GDM1 (cell line): Measurements from ENCODE around the gene NEK7.
"Not testable (repeated sequence)": the region's sequence is repeated elsewhere in the genome, so short reads cannot be mapped to it uniquely, and the experiment has no call there.

Source experiments
- DNase-seq: peaks from one replicate; lab custom pipeline; 2025; lab: John Stamatoyannopoulos, UW

The NEK7 gene

DNA sequence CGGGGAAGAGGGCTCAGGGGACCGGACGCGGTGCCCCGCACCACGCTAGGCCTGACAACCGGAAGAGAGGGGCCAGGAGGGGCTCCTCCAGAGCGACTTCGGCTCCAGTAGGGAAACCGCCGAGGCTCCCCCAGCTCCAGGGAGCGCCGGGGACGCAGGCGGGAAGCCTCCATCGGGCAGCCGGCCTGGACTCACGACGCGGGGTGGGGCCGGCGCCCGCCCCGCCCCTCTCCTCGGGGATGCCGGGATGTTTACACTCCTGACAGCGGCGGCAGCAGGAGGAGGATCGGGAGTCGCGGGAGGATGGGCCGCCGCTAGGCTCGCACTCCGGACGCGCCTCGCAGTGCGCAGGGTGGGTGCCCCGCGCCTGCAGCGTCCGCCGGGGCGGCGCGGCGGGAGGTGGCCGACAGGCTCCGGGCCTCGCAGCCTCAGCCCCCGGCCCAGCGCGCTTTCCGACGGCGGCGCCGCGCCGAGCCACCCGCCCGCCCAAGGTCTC is at the start of gene NEK7:
Gene NEK7, plus strand, starts transcription at position 254 of the 496 bp plus-strand sequence. CDS start 75,583 bp downstream, outside the sequence.
- DNase-seq = peak; percentile 77

DNA sequence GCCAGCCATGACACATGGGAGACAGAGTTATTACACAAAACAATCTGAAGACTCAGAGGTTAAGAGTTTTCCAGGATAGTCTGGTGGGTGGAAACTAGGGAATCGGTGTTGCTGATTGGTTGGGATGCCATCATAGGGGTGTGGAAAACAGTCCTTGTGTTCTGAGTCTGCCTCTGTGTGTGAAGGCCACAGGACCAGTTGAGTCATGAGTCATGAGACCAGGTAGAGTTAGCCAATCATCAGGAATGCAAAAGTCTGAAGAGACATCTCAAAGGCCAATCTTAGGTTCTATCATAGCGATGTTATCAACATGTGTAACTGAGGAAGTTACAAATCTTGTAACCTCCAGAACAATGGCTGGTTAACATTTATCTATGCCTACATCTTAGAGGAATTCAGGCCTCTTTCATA is 49.7 kb upstream of the NEK7 start:
- no peak for DNase-seq

DNA sequence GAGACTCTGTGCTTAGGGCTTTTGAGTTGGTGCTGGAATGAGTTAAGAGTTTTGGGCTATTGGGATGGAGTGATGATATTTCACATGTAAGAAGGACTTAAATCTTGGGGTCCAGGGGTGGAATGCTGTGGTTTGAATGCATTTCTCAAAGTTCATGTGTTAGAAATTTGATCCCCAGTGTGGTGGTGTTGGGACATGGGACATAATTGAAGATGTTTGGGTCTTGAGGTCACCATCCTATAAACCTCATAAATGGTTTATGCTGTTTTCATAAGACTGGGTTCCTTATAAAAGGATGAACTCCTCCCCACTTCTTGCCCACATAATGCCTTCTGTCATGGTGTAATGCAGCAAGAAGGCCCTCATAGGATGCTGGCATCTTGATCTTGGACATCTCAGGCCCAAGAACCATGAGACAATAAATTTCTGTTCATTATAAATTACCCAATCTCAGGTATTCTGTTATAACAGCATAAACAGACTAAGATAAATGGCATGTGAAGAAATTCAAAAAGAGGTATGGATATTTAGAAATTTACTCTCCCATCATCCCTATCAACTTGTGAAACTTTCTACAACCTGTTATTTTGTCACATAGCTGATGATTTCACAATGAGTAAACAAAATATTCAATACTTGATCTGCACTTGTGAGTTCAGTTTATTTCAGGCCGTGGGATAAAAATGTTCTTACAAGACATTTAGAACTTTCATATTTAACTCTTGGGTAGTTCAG is 48.0 kb upstream of the NEK7 start:
- no peak for DNase-seq

DNA sequence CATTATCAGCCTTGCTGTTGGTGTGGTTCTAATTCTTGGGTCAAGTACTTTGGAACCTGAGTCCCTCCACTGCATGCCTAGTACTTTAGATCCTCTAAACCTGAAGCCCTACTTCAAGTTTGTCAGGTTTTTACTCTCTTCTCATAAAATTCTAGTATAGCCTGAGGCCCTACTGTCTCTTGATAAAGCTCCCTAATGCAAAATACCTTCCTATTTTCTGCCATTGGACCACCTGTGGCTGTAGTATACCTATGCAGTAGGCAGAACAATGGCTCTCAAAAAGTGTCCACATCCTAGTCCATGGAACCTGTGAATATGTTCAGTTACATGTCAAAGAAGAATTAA is 47.5 kb upstream of the NEK7 start:
- no peak for DNase-seq

DNA sequence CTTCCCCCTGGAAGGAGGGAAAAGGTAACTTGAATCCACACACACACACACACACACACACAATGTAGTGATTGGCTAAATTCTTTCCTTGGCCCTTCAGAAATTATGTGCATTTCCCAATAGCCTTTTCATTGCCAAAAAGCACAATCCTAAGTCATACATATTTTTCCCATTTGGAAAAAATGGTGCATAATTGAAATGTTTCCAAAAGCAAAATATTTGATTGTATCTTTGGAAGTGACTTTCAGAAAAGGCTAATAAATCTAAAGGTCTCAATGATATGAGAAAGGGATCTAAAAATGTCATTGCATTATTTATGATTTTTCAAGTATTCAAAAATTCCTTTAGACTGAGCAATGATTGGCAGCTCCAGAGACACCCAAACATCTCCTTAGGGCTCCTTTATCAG is 43.5 kb upstream of the NEK7 start:
- DNase-seq = no peak

DNA sequence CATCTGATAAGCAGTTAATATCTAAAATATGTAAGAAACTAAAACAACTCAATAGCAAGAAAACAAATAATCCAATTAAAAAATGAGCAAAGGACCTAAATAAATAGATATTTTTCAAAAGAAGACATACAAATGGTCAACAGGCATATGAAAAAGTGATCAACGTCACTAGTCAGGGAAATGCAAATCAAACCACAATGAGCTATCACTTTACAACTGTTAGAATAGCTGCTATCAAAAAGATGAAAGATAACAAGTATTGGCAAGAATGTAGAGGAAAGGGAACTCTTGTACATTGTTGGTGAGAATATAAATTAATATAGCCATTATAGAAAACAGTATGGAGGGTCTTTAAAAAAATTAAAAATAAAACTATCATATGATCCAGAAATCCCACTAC is 40.7 kb upstream of the NEK7 start:
- DNase-seq = no peak

DNA sequence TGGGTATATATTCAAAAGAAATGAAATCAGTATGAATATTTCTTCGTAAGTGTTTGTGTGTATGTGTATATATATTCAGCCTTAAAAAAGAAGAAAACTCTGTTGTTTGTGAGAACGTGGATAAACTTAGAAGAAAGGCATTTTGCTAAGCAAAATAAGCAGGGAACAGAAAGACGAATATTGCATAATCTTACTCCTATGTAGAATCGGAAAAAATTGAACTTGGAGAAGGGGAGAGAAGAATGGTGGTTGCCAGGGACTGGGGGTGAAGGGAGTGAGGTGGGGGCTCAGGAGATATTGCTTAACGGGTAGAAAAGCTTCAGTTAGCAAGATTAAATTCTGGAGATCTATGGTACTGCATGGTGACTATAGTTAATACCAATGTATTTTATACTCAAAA is 40.3 kb upstream of the NEK7 start:
- no peak for DNase-seq

DNA sequence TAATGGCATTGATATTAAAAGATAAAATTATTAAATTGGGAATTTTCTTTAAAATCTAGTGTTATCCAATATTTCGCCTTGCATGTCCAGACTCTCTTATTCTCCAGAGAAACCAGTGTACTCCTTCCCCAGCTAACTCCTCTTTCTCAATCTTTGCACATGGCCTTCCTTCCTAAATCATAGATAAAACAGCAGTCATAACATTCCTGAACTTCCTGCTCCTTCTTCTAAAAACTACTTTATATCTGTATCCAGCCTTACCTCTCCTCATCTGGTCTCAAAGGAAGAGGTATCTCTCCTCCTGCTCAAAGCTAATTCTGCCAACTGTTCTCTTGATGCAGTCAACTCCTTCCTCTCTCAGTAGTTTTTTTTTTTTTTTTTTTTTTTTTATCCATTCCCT is 39.5 kb upstream of the NEK7 start:
- no peak for DNase-seq

DNA sequence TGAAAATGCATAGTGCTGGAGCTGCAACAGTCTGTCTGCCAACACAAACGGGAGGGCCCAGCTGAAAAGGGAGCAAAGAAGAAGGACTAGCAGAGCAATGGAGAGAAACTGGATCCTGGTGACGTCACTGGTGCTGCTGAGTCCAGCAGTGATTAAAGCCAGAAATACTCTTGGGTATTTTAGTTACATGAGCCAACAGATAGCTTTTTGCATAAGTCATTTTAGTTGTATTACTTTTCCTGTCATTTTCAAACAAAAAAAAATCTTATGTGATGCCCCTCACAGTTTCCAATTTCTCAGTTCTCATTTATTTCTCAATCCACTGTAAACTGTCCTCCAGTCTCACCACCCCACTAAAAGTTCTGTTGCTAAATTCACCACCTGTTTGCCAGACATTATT is 38.7 kb upstream of the NEK7 start:
- no peak for DNase-seq

DNA sequence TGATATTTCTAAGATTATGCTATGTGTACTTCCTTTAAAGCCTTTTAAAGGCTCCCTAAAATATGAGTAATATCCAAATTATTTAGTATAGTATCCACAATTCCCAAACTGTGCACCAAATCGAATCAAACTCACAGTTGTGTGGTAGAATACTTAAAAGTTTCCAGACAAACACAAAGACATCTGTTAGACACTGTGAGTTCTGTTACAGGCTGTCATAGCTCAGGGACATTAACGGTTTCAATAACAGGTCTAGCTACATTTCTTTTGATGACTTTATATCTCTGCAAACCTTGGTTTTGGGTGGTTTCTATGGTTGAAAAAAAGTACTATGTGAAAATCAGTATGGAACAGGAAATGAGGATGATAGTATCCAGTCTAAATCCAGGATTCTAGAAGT is 36.9 kb upstream of the NEK7 start:
- no peak for DNase-seq

DNA sequence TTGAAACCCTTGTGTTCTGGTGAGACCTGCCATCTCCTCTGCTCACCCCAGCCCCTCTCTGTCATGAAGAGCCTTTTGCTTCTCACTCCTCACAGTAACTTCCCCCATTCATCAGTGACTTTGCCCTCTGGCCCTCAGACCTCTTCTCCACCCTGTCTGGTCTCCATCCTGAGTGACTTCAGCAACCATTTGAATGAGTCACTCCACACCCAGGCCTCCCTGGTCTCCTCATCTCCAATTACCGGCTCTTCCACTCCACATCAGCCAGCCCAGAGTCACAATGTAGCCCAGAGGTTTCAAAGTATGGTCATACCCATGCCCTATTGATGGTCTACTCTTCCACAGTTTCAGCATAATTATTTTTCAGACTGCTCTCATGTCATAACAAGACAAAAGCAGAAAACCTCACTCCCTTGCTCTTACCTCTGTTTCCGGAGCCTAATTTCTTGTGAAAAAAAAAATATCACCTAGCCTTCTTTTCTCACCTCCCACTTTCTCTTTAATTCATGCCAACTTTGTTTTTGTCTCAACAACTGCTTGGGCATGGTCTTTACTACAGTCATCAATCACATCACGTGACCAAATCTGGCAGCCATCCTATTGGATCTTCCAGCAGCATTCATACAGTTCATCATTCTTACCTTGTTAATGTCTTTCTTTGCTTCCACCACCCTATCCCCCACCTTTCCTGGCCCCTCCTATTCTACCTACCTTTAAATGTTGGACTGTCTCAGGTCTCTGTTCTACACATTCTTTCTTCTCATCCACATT is 35.6 kb upstream of the NEK7 start:
- DNase-seq = no peak

DNA sequence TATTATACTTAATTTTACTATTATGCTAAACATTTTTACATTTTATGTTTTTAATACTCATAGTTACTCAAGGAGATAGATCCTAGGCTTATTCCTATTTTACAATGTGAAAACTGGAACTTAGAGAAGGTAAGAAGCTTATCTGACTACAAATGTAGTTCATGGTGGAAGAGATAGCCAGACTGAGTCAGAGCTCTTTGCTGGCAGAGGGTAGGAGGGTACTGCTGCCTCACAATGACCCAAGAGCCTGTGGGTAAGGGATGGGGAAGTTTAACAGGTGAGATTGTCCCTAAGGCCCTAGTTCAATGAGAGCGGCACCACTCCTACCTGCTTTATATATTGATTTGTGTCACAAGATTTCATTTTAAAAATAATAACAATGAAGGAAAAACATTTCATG is 34.1 kb upstream of the NEK7 start:
- no peak for DNase-seq

DNA sequence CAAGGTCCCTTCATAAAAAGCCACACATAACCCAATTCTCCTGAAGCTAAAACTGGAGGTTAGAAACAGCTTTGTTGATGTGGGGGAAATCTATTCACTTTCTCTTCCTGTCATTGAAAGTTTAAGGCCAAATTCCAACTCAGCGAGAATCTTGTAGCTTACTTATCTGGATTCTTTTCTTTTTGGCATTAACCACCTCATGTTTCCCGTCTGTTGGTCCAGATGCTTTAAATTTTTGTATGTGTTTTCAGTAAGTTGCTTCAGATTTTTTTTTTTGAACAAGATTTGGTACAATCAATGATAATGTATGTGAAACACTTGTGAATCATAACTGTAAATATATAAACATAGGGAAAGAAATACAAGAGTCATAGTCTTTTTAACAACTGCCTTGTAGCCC is 33.7 kb upstream of the NEK7 start:
- no peak for DNase-seq

DNA sequence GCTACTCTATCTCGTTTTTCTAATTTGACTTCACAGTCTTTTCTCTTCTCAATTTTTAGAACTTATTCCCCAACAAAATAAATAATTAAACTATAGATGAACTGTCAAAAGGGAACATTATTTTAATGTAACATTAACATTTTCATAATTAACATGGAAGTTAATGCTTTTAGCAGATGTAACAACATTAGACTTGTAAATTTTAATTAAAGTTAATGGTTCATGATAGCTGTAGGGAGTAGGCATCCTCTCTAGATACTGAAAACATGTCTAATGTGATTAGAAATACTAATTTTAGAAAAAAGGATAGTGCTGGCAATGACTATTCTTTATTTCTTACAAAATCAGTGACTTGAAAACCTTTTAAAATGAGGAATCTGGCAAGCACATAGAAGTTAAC is 32.1 kb upstream of the NEK7 start:
- DNase-seq = no peak

DNA sequence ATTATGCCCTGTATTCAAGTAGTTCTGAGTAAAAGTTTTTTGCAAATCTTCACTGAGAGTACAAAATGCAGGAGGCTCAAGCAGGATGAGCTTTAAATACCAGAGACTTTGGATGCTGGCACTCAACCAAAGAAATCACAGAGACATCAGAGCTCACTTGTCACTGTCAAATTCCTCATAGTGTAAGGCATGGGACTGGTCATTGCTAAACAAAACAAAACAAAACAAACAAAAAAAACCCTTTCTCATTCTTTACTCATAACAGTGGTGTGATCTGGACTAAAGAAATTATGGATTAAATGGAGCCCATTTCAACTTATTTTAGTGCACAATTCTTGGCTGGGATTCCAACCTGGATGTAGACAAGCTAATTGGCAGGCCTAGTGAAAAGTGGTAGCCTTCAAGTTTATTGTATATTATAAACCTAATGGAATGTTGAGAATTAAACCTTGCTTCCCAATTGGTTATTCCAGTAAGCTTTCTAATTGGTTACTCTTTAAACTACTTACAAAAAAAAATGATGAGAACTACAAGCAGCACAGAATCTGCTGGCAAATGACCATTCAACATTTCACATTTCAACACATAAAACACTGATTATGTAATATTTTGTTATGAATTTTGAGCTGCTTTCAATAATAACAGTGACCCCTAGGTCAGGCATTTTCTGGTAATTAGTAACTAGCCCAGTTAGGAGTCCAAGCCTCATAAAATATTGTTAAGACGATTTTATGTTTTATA is 30.6 kb upstream of the NEK7 start:
- no peak for DNase-seq

DNA sequence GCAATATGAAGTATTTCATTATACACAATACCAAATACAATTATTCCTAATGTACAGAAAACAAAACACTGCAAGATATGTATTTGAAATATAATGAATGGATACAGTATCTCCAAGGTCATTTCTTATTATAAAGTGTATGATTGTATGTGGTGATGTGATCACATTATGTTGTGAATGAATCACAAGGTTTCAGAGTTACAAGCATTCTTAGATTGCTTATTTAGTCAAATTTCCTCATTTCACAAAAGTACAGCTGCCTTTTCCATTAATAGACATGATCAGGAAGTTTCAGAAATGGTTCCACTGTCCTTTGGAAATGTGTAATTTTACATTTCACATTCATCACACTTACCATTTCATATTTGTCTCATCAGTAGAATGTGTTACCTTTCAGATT is 28.3 kb upstream of the NEK7 start:
- DNase-seq = no peak

DNA sequence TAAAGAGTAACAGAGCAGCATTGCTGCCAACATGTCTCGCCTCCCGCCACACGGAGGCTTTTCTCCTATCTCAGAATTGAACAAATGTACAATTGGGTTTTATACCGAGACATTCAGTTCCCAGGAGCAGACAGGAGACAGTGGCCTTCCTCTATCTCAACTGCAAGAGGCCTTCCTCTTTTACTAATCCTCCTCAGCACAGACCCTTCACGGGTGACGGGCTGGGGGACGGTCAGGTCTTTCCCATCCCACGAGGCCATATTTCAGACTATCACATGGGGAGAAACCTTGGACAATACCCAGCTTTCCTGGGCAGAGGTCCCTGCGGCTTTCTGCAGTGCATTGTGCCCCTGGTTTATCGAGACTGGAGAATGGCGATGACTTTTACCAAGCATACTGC is 26.7 kb upstream of the NEK7 start:
- DNase-seq = not testable (repeated sequence)

DNA sequence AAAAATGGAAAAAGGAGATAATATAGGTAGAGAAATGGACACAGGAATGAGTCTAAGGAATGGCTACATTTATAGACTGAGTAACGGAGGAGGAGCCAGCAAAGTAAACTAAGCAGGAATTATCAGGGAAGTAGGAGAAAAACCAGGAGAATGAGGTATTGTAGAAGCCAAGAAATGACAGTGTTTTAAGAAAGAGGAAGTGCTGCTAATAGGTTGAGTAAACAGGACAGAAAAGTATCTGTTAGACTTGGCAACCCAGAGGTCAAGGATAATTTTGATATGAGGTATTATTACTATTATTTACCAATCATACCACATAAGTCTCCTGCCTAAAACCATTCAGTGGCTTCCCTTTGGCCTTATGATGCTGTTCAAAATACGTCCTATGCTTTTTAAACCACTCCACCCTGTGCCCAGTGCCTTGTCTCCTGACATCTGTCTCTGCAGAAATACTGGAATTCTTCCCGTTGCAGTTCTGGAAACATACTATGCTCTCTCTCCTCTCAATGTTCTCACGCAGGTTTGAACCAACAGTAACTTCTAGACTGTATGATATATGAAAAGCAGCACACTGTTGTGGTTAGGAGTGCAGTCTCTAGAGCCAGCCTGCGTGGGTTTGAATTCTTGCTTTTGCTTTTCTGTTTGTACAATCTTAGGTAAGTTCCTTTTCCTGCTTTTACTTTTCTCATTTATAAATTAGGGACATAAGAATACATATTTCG is 24.6 kb upstream of the NEK7 start:
- no peak for DNase-seq

DNA sequence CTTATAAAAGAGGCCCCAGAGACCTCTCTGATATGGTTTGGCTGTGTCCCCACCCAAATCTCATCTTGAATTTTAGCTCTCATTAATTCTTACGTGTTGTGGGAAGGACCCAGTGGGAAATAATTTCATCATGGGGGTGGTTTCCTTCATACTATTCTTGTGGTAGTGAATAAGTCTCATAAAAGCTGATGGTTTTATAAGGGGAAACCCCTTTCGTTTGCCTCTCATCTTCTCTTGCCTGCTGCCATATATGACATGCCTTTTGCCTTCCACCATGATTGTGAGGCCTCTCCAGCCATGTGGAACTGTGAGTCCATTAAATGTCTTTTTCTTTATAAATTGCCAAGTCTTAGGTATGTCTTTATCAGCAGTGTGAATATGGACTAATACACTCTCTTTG is 22.5 kb upstream of the NEK7 start:
- no peak for DNase-seq

DNA sequence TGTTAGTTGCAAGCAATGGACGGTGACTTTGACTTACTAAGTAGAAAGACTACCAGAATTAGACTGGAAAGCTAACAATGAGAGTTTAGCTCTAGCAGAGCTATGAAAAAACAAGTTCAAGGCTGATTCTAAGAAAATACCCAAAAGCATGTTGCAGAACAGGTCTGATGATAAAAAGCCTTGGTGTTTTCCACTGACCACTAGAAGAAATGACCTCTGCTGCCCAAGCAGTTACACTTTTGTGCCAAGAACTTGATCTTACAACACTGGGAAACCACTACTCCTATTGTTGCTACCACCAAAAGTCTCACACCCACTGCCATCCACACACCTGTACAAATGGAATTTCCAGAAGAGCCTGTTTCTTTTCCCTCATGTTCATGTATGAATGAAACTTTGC is 21.4 kb upstream of the NEK7 start:
- DNase-seq = no peak

DNA sequence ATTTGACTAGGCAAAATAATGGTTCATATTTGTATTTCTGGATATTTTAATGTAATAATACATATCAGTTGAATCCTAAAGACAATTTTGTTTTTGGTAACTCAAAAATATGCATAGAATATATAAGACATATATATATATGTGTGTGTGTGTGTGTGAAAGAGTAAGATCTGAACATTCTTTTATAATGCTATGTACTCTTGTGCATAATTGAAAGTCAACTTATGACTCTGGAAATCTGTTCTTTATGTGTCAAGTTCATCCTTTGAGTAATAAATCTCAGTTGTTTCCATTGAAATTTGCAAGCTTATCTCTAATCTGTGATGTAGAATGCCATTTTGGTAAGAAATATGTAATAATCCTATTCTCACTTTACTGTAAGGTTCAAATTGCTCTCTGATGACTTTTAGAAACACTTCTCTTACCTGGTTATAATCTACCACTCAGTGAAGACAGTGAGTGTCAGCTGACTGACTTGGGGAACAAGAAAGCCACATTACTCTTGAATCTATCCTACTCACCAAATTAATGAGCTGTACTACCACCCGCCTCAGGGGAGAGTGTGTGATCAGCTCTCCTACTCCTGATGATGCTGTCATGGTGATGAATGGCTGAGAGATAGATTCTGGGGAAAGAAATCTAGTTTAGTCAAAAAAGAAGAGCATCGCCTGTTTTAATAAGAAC is 15.0 kb upstream of the NEK7 start:
- DNase-seq = no peak

DNA sequence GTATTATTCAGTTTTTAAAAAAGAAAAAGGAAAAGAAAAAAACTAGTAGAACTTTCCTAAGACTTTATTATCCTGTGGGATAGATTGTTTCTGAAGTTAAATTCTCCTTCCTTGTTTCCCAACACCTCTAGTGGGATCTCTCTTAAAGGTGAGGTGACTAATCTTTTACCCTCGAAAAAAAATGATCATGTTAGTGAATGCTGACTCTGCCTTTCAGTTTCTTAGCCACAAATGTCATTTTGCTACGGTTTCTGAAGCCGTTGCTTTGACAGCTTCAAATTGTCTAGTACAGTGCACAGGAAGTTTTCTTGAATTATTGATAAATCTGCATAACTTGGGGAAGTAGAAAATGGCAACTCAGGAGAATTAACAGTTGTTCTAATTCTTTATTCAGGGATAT is 13.0 kb upstream of the NEK7 start:
- DNase-seq = no peak
